Activated CD8-positive, alpha-beta T cell treated with anti-CD3 and anti-CD28 coated beads for 36 hours (primary cell): Measurements from ENCODE around the gene PPP3CA. TPM values are rescaled to one million over a fixed set of nuclear protein-coding genes. Genes with fewer than 3 reads are reported as not detected.
A peak's percentile ranks its signal among the peaks of the same experiment; 100 is the strongest.

Experiments
- ATAC-seq: fragments of 200-7000 bp; cut with Tn5 transposase; one replicate; pipeline ENCODE4 v1.10.0; 2021; ENCODE audit warnings: mild to moderate bottlenecking, moderate library complexity
- CTCF ChIA-PET: fragments of 350-600 bp; sonication (Branson Sonifier 250); formaldehyde crosslinking; loops from one replicate; lab custom pipeline; 2021; ENCODE audit warnings: antibody characterized with exemption; lab: Charles Lee
- POLR2A ChIA-PET: fragments of 350-600 bp; sonication (Branson Sonifier 250); formaldehyde crosslinking; loops from one replicate; lab custom pipeline; 2021; ENCODE audit warnings: antibody characterized with exemption; lab: Charles Lee
- DNase-seq: peaks from one replicate; pipeline ENCODE4 v3.0.0-alpha.2; 2020
- H3K27ac Mint-ChIP-seq: one replicate; pipeline ENCODE4 v1.8.0; 2021; ENCODE audit warnings: mild to moderate bottlenecking, mixed read lengths
- H3K27me3 Mint-ChIP-seq: one replicate; pipeline ENCODE4 v1.8.0; 2021; ENCODE audit warnings: mixed read lengths
- H3K36me3 Mint-ChIP-seq: one replicate; pipeline ENCODE4 v1.8.0; 2021; ENCODE audit warnings: low read depth, mixed read lengths
- H3K4me1 Mint-ChIP-seq: one replicate; pipeline ENCODE4 v1.8.0; 2021; ENCODE audit warnings: low read depth, mixed read lengths
- H3K4me3 Mint-ChIP-seq: one replicate; pipeline ENCODE4 v1.8.0; 2021; ENCODE audit warnings: mild to moderate bottlenecking, moderate library complexity, mixed read lengths
- H3K9me3 Mint-ChIP-seq: one replicate; pipeline ENCODE4 v1.8.0; 2021; ENCODE audit warnings: mixed read lengths
- CTCF ChIP-seq: fragments of 200-600 bp; IDR thresholded peaks from one replicate; pipeline ENCODE4 v1.8.0; 2022; ENCODE audit warnings: antibody characterized with exemption, mild to moderate bottlenecking
- intact Hi-C: fragments of 100-400 bp; cut with micrococcal nuclease; formaldehyde crosslinking; loops from one replicate; pipeline ENCODE4 v1.10.0; 2022
- total RNA-seq, 2 experiments: library from RNA; stranded (reverse); gene quantifications; one replicate each; pipeline ENCODE4 v1.2.3, GENCODE V29; 2021

PPP3CA gene
- total RNA-seq, 2 experiments from 2014 or later: 11.8 to 12.7 TPM

- ChIA-PET POLR2A (interaction anchor here (0.6 kb wide), 1 partner anchor 61 kb away, joined by 4 read pairs; no protein-coding TSS in a partner anchor), CTCF (no interaction called here)
- Mint-ChIP-seq H3K36me3 (peaks cover 2% of the 10 kb centered on the region), H3K4me3 (no peak overlapping the region), H3K4me1 (peaks cover 24% of the 10 kb centered on the region), H3K27me3 (no peaks in the 10 kb centered on the region), H3K9me3 (no peaks in the 10 kb centered on the region), H3K27ac (peak overlapping the region; percentile 17)
- intact Hi-C loops: no loop called here
- TF ChIP-seq CTCF: no peak
- ATAC-seq: no peak
- DNase-seq: no peak
Measured at GRCh38 chr4:101177154-101177553, 170.2 kb downstream of the PPP3CA start.

GRCh38 chr4:101175896-101176676, 171.2 kb downstream of the PPP3CA start:
- no peak for DNase-seq
- ChIA-PET CTCF (interaction anchor here (1.0 to 2.2 kb wide), 3 partner anchors 12 to 554 kb away, joined by 3 to 8 read pairs (median 3); no protein-coding TSS in a partner anchor), POLR2A (no interaction called here)
- H3K9me3 Mint-ChIP-seq: no peaks in the 10 kb centered on the region
- intact Hi-C loops: no loop called here
- ATAC-seq: no peak
- peaks cover 24% of the 10 kb centered on the region for H3K4me1 Mint-ChIP-seq
- no peaks in the 10 kb centered on the region for H3K27me3 Mint-ChIP-seq
- no peak overlapping the region for H3K4me3 Mint-ChIP-seq
- no peaks in the 10 kb centered on the region for H3K36me3 Mint-ChIP-seq
- H3K27ac Mint-ChIP-seq: no peak overlapping the region
- no peak for TF ChIP-seq CTCF

- intact Hi-C loops: no loop called here
- H3K9me3 Mint-ChIP-seq: no peaks in the 10 kb centered on the region
- no peak overlapping the region for H3K4me3 Mint-ChIP-seq
- ChIA-PET POLR2A (no interaction called here), CTCF (interaction anchor here (0.7 to 2.2 kb wide), 4 partner anchors 8 to 556 kb away, joined by 3 to 8 read pairs (median 3); no protein-coding TSS in a partner anchor)
- H3K27ac Mint-ChIP-seq: no peak overlapping the region
- TF ChIP-seq CTCF: no peak
- H3K27me3 Mint-ChIP-seq: no peaks in the 10 kb centered on the region
- no peaks in the 10 kb centered on the region for H3K36me3 Mint-ChIP-seq
- H3K4me1 Mint-ChIP-seq: peaks cover 24% of the 10 kb centered on the region
- DNase-seq (no peak), ATAC-seq (no peak)
Measured at GRCh38 chr4:101174679-101175345, 172.5 kb downstream of the PPP3CA start.

- TF ChIP-seq CTCF: no peak
- H3K9me3 Mint-ChIP-seq: no peaks in the 10 kb centered on the region
Measured at GRCh38 chr4:101172369-101172768, 175.0 kb downstream of the PPP3CA start.

GRCh38 chr4:101171747-101172146, 175.6 kb downstream of the PPP3CA start:
- POLR2A ChIA-PET: no interaction called here
- CTCF ChIA-PET: interaction anchor here (1.5 kb wide), 1 partner anchor 11 kb away, joined by 5 read pairs; no protein-coding TSS in a partner anchor
- no peaks in the 10 kb centered on the region for H3K36me3 Mint-ChIP-seq
- no peaks in the 10 kb centered on the region for H3K27me3 Mint-ChIP-seq
- ATAC-seq (no peak), DNase-seq (no peak)
- no peak overlapping the region for H3K4me3 Mint-ChIP-seq
- H3K4me1 Mint-ChIP-seq: peaks cover 18% of the 10 kb centered on the region
- no peak overlapping the region for H3K27ac Mint-ChIP-seq
- intact Hi-C loops: no loop called here
- no peak for TF ChIP-seq CTCF
- no peaks in the 10 kb centered on the region for H3K9me3 Mint-ChIP-seq

More at GRCh38 chr4:101172369-101172768, 175.0 kb downstream of the PPP3CA start:
- Mint-ChIP-seq H3K4me3 (no peak overlapping the region), H3K27ac (no peak overlapping the region), H3K36me3 (no peaks in the 10 kb centered on the region), H3K4me1 (peaks cover 23% of the 10 kb centered on the region), H3K27me3 (no peaks in the 10 kb centered on the region)
- ChIA-PET CTCF (interaction anchor here (0.8 kb wide), 1 partner anchor 559 kb away, joined by 3 read pairs; no protein-coding TSS in a partner anchor), POLR2A (no interaction called here)
- ATAC-seq (no peak), DNase-seq (no peak)
- intact Hi-C loops: no loop called here
